H9 (cell line): Measurements from ENCODE around the gene OR2B2. TPM values are rescaled to one million over a fixed set of nuclear protein-coding genes. Genes with fewer than 3 reads are reported as not detected.

Experiments used
- DNase-seq: peaks from one replicate; pipeline ENCODE4 v3.0.0-alpha.2; 2017
- H2AFZ ChIP-seq: one replicate; pipeline ENCODE4 v1.6.1; 2013; ENCODE audit warnings: mild to moderate bottlenecking, low read length, control low read depth, moderate library complexity
- H2AK5ac ChIP-seq: 2 replicates; pipeline ENCODE4 v1.6.1; 2013; ENCODE audit warnings: low read length, control low read depth, mixed read lengths; ENCODE audit not compliant: insufficient read length
- H2BK120ac ChIP-seq: one replicate; pipeline ENCODE4 v1.6.1; 2013; ENCODE audit warnings: low read depth, mild to moderate bottlenecking, low read length, control low read depth, inconsistent platforms; ENCODE audit not compliant: poor library complexity, severe bottlenecking
- H2BK12ac ChIP-seq: 2 replicates; pipeline ENCODE4 v1.6.1; 2013; ENCODE audit warnings: low read length, control low read depth, mixed read lengths, low read depth; ENCODE audit not compliant: insufficient read length
- H2BK15ac ChIP-seq: 2 replicates; pipeline ENCODE4 v1.6.1; 2013; ENCODE audit warnings: low read depth, low read length, control low read depth
- H2BK20ac ChIP-seq: one replicate; pipeline ENCODE4 v1.6.1; 2013; ENCODE audit warnings: low read depth, mild to moderate bottlenecking, low read length, control low read depth, inconsistent platforms; ENCODE audit not compliant: poor library complexity, severe bottlenecking
- H2BK5ac ChIP-seq: 2 replicates; pipeline ENCODE4 v1.6.1; 2013; ENCODE audit warnings: low read length, control low read depth, mixed read lengths; ENCODE audit not compliant: insufficient read length
- H3K14ac ChIP-seq: 2 replicates; pipeline ENCODE4 v1.6.1; 2013; ENCODE audit warnings: low read length, control low read depth; ENCODE audit not compliant: insufficient read depth
- H3K18ac ChIP-seq: 2 replicates; pipeline ENCODE4 v1.6.1; 2013; ENCODE audit warnings: low read depth, mild to moderate bottlenecking, mixed read lengths, low read length, control low read depth; ENCODE audit not compliant: insufficient read length
- H3K23ac ChIP-seq: 2 replicates; pipeline ENCODE4 v1.6.1; 2013; ENCODE audit warnings: low read length, control low read depth, mixed read lengths, low read depth; ENCODE audit not compliant: insufficient read length
- H3K23me2 ChIP-seq: 2 replicates; pipeline ENCODE4 v1.6.1; 2013; ENCODE audit warnings: low read depth, mild to moderate bottlenecking, mixed read lengths, low read length, control low read depth; ENCODE audit not compliant: insufficient read length, poor library complexity, severe bottlenecking
- H3K27ac ChIP-seq: 2 replicates; pipeline ENCODE4 v1.5.1; 2013; ENCODE audit warnings: low read length, control low read depth, mixed read lengths, low read depth; ENCODE audit not compliant: insufficient read length
- H3K27me3 ChIP-seq: 2 replicates; pipeline ENCODE4 v1.6.1; 2013; ENCODE audit warnings: low read length, control low read depth, inconsistent platforms; ENCODE audit not compliant: insufficient read depth
- H3K4ac ChIP-seq: 2 replicates; pipeline ENCODE4 v1.6.1; 2013; ENCODE audit warnings: low read depth, mild to moderate bottlenecking, control low read depth, inconsistent platforms, low read length, moderate library complexity
- H3K4me1 ChIP-seq: 2 replicates; pipeline ENCODE4 v1.6.1; 2013; ENCODE audit warnings: low read length, control low read depth, inconsistent platforms; ENCODE audit not compliant: insufficient read depth
- H3K4me2 ChIP-seq: 2 replicates; pipeline ENCODE4 v1.6.1; 2013; ENCODE audit warnings: low read length, control low read depth, mixed read lengths; ENCODE audit not compliant: insufficient read length, insufficient read depth
- H3K56ac ChIP-seq: 2 replicates; pipeline ENCODE4 v1.6.1; 2013; ENCODE audit warnings: low read depth, mild to moderate bottlenecking, mixed read lengths, low read length, control low read depth; ENCODE audit not compliant: insufficient read length
- H3K79me1 ChIP-seq: 2 replicates; pipeline ENCODE4 v1.6.1; 2013; ENCODE audit warnings: low read depth, mild to moderate bottlenecking, moderate library complexity, low read length, control low read depth, inconsistent platforms; ENCODE audit not compliant: insufficient read depth, poor library complexity, severe bottlenecking
- H3K79me2 ChIP-seq: 2 replicates; pipeline ENCODE4 v1.6.1; 2013; ENCODE audit warnings: low read length, control low read depth, inconsistent platforms; ENCODE audit not compliant: insufficient read depth
- H3K9ac ChIP-seq: 2 replicates; pipeline ENCODE4 v1.6.1; 2013; ENCODE audit warnings: low read length, control low read depth, mixed read lengths; ENCODE audit not compliant: insufficient read length; ENCODE audit errors: extremely low read depth
- H3K9me3 ChIP-seq: one replicate; pipeline ENCODE4 v1.6.1; 2013; ENCODE audit warnings: low read depth, low read length, inconsistent platforms; ENCODE audit not compliant: control insufficient read depth
- H3T11ph ChIP-seq: one replicate; pipeline ENCODE4 v1.6.1; 2013; ENCODE audit warnings: mild to moderate bottlenecking, low read length, control low read depth, inconsistent platforms
- H4K20me1 ChIP-seq: one replicate; pipeline ENCODE4 v1.6.1; 2013; ENCODE audit not compliant: control insufficient read depth, insufficient read length, insufficient read depth
- H4K5ac ChIP-seq: 2 replicates; pipeline ENCODE4 v1.6.1; 2013; ENCODE audit warnings: low read depth, mild to moderate bottlenecking, mixed read lengths, low read length, control low read depth; ENCODE audit not compliant: insufficient read length
- H4K8ac ChIP-seq: replicated peaks from 2 replicates; pipeline ENCODE4 v1.6.1; 2013; ENCODE audit warnings: low read length, control low read depth, mixed read lengths, low read depth; ENCODE audit not compliant: insufficient read length
- H4K91ac ChIP-seq: 2 replicates; pipeline ENCODE4 v1.6.1; 2013; ENCODE audit warnings: low read depth, mild to moderate bottlenecking, moderate library complexity, mixed read lengths, low read length, control low read depth; ENCODE audit not compliant: insufficient read length
- H3K27ac Mint-ChIP-seq, 3 experiments: 2 replicates in 2 of 3; 3 replicates in 1 of 3; pipeline ENCODE4 v1.8.0; 2020 to 2021; ENCODE audit warnings: mixed read lengths in 3 of 3, mild to moderate bottlenecking in 1 of 3, moderate library complexity in 1 of 3
- H3K27me3 Mint-ChIP-seq: 2 replicates; pipeline ENCODE4 v1.8.0; 2021; ENCODE audit warnings: low read depth, mild to moderate bottlenecking, moderate library complexity, mixed read lengths
- H3K36me3 Mint-ChIP-seq, 3 experiments: 2 replicates in 2 of 3; 3 replicates in 1 of 3; pipeline ENCODE4 v1.8.0; 2020 to 2021; ENCODE audit warnings: low read depth in 3 of 3, mixed read lengths in 3 of 3; ENCODE audit not compliant: insufficient read depth in 1 of 3
- H3K4me1 Mint-ChIP-seq, 2 experiments: 2 replicates each; pipeline ENCODE4 v1.8.0; 2020; ENCODE audit warnings: mixed read lengths in 2 of 2
- H3K4me3 Mint-ChIP-seq, 2 experiments: 2 replicates in 1 of 2; 3 replicates in 1 of 2; pipeline ENCODE4 v1.8.0; 2020 to 2021; ENCODE audit warnings: mild to moderate bottlenecking in 2 of 2, mixed read lengths in 2 of 2, moderate library complexity in 1 of 2
- H3K9me3 Mint-ChIP-seq, 2 experiments: 2 replicates in 1 of 2; 3 replicates in 1 of 2; pipeline ENCODE4 v1.8.0; 2020; ENCODE audit warnings: mild to moderate bottlenecking in 2 of 2, mixed read lengths in 2 of 2, moderate library complexity in 1 of 2
- CTCF ChIP-seq: fragments of 200-600 bp; sonication (generic); conservative IDR thresholded peaks from 3 replicates; pipeline ENCODE4 v1.8.0; 2021; ENCODE audit warnings: antibody characterized with exemption, mild to moderate bottlenecking
- WGBS: extraction: QIAGEN DNeasy Blood & Tissue Kit; methylation state at CpG from one replicate; pipeline ENCODE4 v1.1.7; 2013; ENCODE audit warnings: missing lambda C conversion rate, low lambda C conversion rate, mixed read lengths; ENCODE audit not compliant: insufficient read length; ENCODE audit errors: extremely low coverage; 5-methylcytosine and 5-hydroxymethylcytosine counted together
- total RNA-seq: library from RNA; stranded (reverse); gene quantifications from 2 replicates; pipeline ENCODE4 v1.2.1, GENCODE V29; 2021

Gene OR2B2
- total RNA-seq, 1 experiment from 2014 or later = not detected

DNA sequence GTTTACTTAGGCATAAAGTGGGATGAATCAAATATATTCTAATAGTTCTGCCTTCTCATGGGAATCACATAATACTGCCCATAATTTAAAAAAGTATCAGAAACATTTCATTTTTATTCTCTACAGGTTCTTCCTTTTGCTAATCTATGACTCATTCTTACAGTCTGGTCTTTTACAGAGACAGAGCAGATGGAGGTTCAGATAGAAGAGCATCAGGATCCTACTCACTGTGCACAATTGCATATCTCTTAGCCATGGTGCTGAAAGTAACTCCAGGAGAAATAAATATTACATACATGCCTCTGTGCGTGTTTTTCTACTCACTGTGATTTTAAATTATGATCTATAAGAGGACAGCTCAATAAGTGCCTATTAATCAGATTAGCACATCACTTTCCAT, 28.6 kb upstream of the OR2B2 start:
- Histone ChIP-seq H2BK12ac (no peak overlapping the region), H2AK5ac (no peak overlapping the region), H3K9ac (no peak overlapping the region), H4K8ac (no peak overlapping the region), H4K91ac (no peak overlapping the region), H3K23me2 (no peaks in the 10 kb centered on the region), H3K79me1 (no peaks in the 10 kb centered on the region), H3K27ac (no peak overlapping the region), H3K4ac (no peak overlapping the region), H3K23ac (no peak overlapping the region), H3T11ph (no peak overlapping the region), H2BK15ac (no peak overlapping the region), H4K20me1 (no peaks in the 10 kb centered on the region), H3K56ac (no peak overlapping the region), H3K14ac (no peak overlapping the region), H2BK120ac (no peak overlapping the region), H3K18ac (no peak overlapping the region), H2BK5ac (no peak overlapping the region), H3K4me2 (no peak overlapping the region), H2BK20ac (no peak overlapping the region), H3K9me3 (no peaks in the 10 kb centered on the region), H4K5ac (no peak overlapping the region), H3K27me3 (no peaks in the 10 kb centered on the region), H2AFZ (no peak overlapping the region), H3K4me1 (no peaks in the 10 kb centered on the region), H3K79me2 (no peaks in the 10 kb centered on the region)
- DNase-seq = no peak
- Mint-ChIP-seq H3K4me3 (no peak overlapping the region), H3K9me3 (peaks cover 0 to 2% of the 10 kb centered on the region in 2 experiments; a peak in 1 of 5 replicates), H3K36me3 (no peaks in the 10 kb centered on the region), H3K4me1 (peaks cover 7 to 8% of the 10 kb centered on the region in 2 experiments), H3K27me3 (peaks cover 21% of the 10 kb centered on the region), H3K27ac (no peak overlapping the region)
- no peak for TF ChIP-seq CTCF
- no CpG with 5 or more reads among the region's 1 CpG for WGBS
